Muscle layer of duodenum (tissue), 2 donors: Measurements from ENCODE around the gene COL18A1.

Source experiments
- H3K27ac ChIP-seq: one replicate; pipeline ENCODE4 v1.7.0; 2013; ENCODE audit warnings: mild to moderate bottlenecking, low read length
- H3K27me3 ChIP-seq: one replicate; pipeline ENCODE4 v1.7.0; 2013; ENCODE audit warnings: low read depth, mild to moderate bottlenecking, control low read depth, low read length
- H3K36me3 ChIP-seq, 2 donors: one replicate each; pipeline ENCODE4 v1.7.0; 2013; ENCODE audit warnings: low read length in 2 of 2, control low read depth in 1 of 2, mild to moderate bottlenecking in 1 of 2; ENCODE audit not compliant: insufficient read depth in 2 of 2, control insufficient read depth in 1 of 2
- H3K4me1 ChIP-seq, 2 donors: one replicate each; pipeline ENCODE4 v1.7.0; 2013; ENCODE audit warnings: low read length in 2 of 2, mild to moderate bottlenecking in 2 of 2, control low read depth in 1 of 2, moderate library complexity in 1 of 2; ENCODE audit not compliant: insufficient read depth in 2 of 2, control insufficient read depth in 1 of 2
- H3K4me3 ChIP-seq, 2 donors: one replicate each; pipeline ENCODE4 v1.7.0; 2013; ENCODE audit warnings: low read length in 2 of 2, low read depth in 1 of 2, mild to moderate bottlenecking in 1 of 2
- H3K9me3 ChIP-seq, 2 donors: one replicate each; pipeline ENCODE4 v1.7.0; 2013; ENCODE audit warnings: low read length in 2 of 2, control low read depth in 1 of 2, mild to moderate bottlenecking in 1 of 2; ENCODE audit not compliant: control insufficient read depth in 1 of 2
- donor health status: healthy.

The COL18A1 gene

GRCh38 chr21:45419162-45419561 is 14.2 kb downstream of the COL18A1 start:
- H3K4me1 ChIP-seq = no peaks in the 10 kb centered on the region
- no peaks in the 10 kb centered on the region for H3K27me3 ChIP-seq
- no peak overlapping the region for H3K4me3 ChIP-seq
- no peaks in the 10 kb centered on the region for H3K9me3 ChIP-seq
- no peaks in the 10 kb centered on the region for H3K36me3 ChIP-seq
- no peak overlapping the region for H3K27ac ChIP-seq

DNA sequence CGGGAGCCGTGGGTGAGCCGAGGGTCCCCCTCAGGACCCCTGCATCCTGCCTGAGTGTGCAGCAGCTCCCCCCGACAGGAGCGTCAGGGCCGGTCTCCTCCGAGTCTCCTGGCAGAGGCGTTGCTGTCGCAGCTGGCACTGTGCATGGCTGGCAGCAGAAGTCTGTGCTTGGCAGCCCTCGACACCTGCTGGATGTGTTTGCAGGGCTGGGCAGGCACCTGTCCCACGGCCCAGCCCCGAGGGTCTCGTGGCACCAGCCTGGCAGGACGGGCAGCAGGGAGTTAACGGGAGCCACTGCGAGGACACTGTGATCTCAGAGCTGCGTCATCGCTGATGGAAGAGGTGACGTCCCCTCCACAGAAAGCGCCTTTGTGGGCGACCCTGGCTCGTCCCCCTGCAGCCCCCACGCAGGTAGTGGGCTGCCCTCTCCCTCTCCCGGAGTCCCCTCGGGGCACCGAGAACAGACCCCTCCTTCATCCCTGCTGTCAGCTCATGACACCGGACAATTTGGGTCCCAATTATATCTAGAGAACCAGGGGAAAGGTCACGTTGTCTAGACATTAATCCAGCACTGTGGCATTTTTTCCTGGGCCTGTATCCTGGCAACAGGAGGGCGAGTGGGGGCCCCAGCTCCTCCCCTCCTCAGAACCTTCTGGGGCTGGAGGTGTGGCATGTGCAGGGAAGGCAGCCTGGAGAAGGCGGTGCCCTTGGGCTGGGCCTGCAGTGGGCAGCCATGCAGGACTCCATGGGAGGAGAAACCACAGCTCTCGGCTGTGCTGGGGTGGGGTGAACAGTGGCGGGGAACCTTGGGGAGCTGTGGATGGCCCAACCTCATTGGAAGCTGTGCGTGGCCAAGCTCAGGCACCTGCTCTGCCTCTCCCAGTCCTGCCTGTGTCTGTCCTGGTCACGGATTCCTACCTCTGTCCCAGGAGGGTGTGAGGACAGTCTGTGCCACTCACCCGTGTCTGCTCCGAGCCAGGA is 15.4 kb downstream of the COL18A1 start:
- Histone ChIP-seq H3K27ac (no peak overlapping the region), H3K4me1 (no peaks in the 10 kb centered on the region), H3K4me3 (no peak overlapping the region), H3K9me3 (no peaks in the 10 kb centered on the region), H3K27me3 (no peaks in the 10 kb centered on the region), H3K36me3 (no peaks in the 10 kb centered on the region)

- no peaks in the 10 kb centered on the region for H3K36me3 ChIP-seq
- no peaks in the 10 kb centered on the region for H3K9me3 ChIP-seq
- no peak overlapping the region for H3K4me3 ChIP-seq
- no peaks in the 10 kb centered on the region for H3K4me1 ChIP-seq
- H3K27me3 ChIP-seq = no peaks in the 10 kb centered on the region
- H3K27ac ChIP-seq = no peak overlapping the region
Measured at GRCh38 chr21:45421071-45421845, 16.3 kb downstream of the COL18A1 start.

DNA sequence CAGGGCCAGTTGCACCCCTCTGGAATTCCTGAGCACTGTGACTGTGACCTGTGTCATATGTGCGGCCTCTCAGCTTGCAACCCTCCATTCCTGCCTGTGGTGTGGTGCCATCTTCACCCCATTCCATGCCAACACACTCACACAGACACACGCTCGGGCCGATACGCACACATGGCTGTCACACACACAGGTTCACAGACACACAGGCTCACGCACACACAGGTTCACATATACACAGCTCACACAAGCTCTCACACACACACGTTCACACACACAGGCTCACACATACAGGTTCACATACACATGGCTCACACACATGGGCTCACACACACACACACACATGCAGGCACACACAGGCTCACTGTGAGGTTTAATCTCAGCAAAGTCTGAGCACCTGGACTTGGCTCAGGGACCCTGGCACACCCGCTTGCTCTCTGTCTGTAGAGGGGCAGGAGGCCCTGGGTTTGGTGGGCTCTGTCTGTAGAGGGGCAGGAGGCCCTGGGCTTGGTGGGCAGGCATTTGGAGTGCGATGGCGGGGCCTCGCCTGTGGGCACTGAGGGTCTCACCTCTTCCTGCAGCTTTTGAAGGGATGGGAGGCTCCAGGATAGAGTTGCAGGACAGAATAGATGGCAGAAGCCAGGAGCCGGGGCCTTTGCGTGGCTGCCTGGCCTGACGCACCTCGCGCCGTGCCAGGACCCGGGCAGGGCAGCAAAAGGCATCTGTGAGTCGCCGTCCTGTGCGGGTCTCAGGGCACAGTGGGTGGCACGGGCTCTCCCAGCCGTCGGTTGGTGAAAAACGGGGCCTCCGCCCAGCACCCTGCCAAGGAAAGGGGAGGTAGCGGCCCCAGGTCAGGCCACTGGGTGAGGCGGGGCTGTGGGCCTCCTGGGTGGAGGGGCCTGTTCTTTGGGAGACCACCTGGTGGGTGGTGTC is 17.1 kb downstream of the COL18A1 start:
- Histone ChIP-seq H3K9me3 (no peaks in the 10 kb centered on the region), H3K4me3 (no peak overlapping the region), H3K4me1 (no peaks in the 10 kb centered on the region), H3K27me3 (no peaks in the 10 kb centered on the region), H3K36me3 (no peaks in the 10 kb centered on the region), H3K27ac (no peak overlapping the region)

DNA sequence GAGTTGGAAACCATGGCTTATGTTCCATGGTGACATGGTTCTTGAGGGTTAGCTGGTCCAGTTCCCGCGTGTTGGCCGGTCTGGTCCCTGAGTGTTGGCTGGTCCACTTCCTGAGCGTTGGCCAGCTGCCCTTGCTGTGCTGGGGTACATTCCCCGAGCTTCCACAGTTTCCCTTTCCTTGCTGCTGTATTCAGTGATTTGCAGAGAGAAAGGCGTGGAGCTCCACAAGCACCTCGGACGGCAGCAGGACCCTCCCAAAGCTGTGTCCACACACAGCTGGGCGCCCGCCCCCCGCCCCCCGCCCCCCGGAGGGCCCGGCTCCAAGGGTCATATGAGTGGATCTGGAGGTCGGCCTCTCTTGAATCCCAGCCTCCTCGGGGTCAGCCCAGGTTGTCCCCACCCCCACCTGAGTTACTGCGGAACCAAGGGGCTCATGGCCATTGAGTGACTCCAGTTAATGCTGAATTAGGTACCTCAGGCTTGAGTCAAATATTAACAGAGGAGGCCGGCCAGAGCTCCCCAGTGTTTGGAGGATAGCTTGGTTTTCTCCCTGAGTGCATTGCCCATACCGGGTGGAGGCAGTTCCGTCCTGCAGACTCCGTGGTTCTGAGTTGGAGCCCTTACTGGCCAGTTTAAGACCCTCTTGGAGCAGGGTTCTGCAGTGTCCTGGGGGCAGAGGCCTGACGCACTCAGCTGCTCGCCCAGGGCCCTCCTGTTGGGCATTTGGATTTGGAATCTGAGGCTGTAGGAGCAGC is 18.4 kb downstream of the COL18A1 start:
- Histone ChIP-seq H3K27me3 (no peaks in the 10 kb centered on the region), H3K4me3 (no peak overlapping the region)

DNA sequence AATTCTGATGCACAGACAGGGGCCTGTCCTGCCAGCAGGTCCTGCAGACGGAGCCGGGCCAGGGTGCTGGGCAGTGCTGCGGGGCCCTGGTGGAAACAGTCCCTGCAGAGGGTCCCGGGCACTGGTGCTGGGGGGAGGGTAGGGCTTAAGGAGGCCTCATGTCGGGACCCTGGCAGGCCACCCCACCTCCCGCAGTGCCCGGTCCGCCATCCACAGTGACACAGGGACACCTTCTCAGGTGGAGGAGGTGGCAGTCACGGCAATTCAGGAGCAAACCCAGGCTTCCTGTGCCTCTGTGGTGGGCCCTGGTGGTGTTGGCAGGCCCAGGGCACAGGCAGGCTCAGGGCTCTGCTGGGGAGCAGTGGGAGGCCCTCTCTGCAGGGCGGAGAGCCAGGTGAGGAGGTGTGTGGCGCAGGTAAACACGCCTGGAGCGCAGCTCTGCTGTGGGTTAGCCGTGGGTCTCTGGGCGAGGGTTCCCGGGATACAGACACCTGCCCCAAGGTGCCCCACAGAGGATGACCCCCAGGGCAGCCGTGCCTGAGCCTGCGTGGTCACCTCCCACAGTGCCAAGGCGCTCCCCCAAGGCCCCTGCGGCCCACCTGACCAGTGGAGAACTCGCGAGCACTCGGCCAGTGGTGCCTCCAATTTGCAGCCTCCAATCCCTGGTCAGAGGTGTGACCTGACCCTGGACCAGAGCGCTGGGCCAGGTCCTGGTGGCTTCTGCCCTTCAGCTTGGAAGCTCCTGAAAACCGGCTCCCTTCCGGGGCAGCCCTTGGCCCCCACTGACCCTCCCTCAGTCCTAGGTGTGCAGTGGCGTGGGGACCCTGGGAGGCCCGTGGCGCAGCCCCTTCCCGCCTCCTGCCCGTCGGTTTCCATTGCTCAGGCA is 19.2 kb downstream of the COL18A1 start:
- Histone ChIP-seq H3K27me3 (no peaks in the 10 kb centered on the region), H3K4me3 (no peak overlapping the region), H3K27ac (no peak overlapping the region), H3K4me1 (no peaks in the 10 kb centered on the region), H3K36me3 (no peaks in the 10 kb centered on the region), H3K9me3 (no peaks in the 10 kb centered on the region)

More for the DNA sequence above, 18.4 kb downstream of the COL18A1 start:
- no peaks in the 10 kb centered on the region for H3K4me1 ChIP-seq
- H3K9me3 ChIP-seq = no peaks in the 10 kb centered on the region
- no peak overlapping the region for H3K27ac ChIP-seq
- no peaks in the 10 kb centered on the region for H3K36me3 ChIP-seq

GRCh38 chr21:45424854-45425795 is 20.2 kb downstream of the COL18A1 start:
- Histone ChIP-seq H3K27ac (no peak overlapping the region), H3K27me3 (no peaks in the 10 kb centered on the region), H3K4me1 (no peaks in the 10 kb centered on the region), H3K36me3 (no peaks in the 10 kb centered on the region), H3K4me3 (no peak overlapping the region), H3K9me3 (no peaks in the 10 kb centered on the region)

- no peaks in the 10 kb centered on the region for H3K27me3 ChIP-seq
- no peak overlapping the region for H3K4me3 ChIP-seq
- H3K27ac ChIP-seq = no peak overlapping the region
- no peaks in the 10 kb centered on the region for H3K36me3 ChIP-seq
- H3K9me3 ChIP-seq = no peaks in the 10 kb centered on the region
- H3K4me1 ChIP-seq = peaks cover 0 to 9% of the 10 kb centered on the region in 2 donors
Measured at GRCh38 chr21:45427331-45428271, 22.6 kb downstream of the COL18A1 start.
